IMR-90 (cell line): ENCODE measurements around the gene SLC7A10. TPM values are rescaled to one million over a fixed set of nuclear protein-coding genes. Genes with fewer than 3 reads are reported as not detected.

ENCODE experiments used
- ATAC-seq: fragments of 200-7000 bp; cut with Tn5 transposase; 2 replicates; pipeline ENCODE4 v1.9.1; 2020; ENCODE audit warnings: low read depth, mild to moderate bottlenecking, moderate library complexity
- BruUV-seq: library from RNA; stranded (reverse); fragments of 400-500 nt; replicated peaks from 2 replicates; lab custom pipeline; 2021; lab: Mats Ljungman, UMichigan
- CTCF ChIA-PET: fragments of 300-600 bp; formaldehyde crosslinking; extraction: SDS; loops from one replicate; lab custom pipeline; 2021; ENCODE audit warnings: antibody characterized with exemption; lab: Yijun Ruan, JAX
- POLR2A ChIA-PET: fragments of 300-600 bp; sonication (Branson Sonifier 250); formaldehyde crosslinking; loops from one replicate; lab custom pipeline; 2022; ENCODE audit warnings: antibody characterized with exemption; ENCODE audit not compliant: unreplicated experiment; lab: Charles Lee
- DNase-seq: peaks from one replicate; pipeline ENCODE4 v3.0.0; 2013
- H2AFZ ChIP-seq: replicated peaks from 2 replicates; pipeline ENCODE3; 2013; ENCODE audit warnings: low read length, mild to moderate bottlenecking; ENCODE audit not compliant: poor library complexity
- H2AK5ac ChIP-seq: 2 replicates; pipeline ENCODE4 v1.6.1; 2013; ENCODE audit warnings: low read depth, low read length, inconsistent platforms
- H2AK9ac ChIP-seq: replicated peaks from 2 replicates; pipeline ENCODE3; 2013; ENCODE audit warnings: mild to moderate bottlenecking, low read depth, low read length, moderate library complexity; ENCODE audit not compliant: poor library complexity
- H2BK120ac ChIP-seq: 2 replicates; pipeline ENCODE4 v1.6.1; 2013; ENCODE audit warnings: low read depth, low read length, inconsistent platforms
- H2BK15ac ChIP-seq: 3 replicates; pipeline ENCODE4 v1.6.1; 2013; ENCODE audit warnings: low read depth, low read length, inconsistent platforms
- H2BK20ac ChIP-seq: 2 replicates; pipeline ENCODE4 v1.6.1; 2013; ENCODE audit warnings: low read depth, mild to moderate bottlenecking, inconsistent platforms, low read length, moderate library complexity
- H2BK5ac ChIP-seq: 2 replicates; pipeline ENCODE4 v1.6.1; 2013; ENCODE audit warnings: mild to moderate bottlenecking, low read depth, low read length, inconsistent platforms; ENCODE audit not compliant: poor library complexity, severe bottlenecking
- H3K14ac ChIP-seq: replicated peaks from 2 replicates; pipeline ENCODE4 v1.6.1; 2013; ENCODE audit warnings: low read depth, low read length, inconsistent platforms
- H3K18ac ChIP-seq: 2 replicates; pipeline ENCODE4 v1.6.1; 2013; ENCODE audit warnings: low read depth, low read length, control low read depth
- H3K23ac ChIP-seq: 2 replicates; pipeline ENCODE4 v1.6.1; 2013; ENCODE audit warnings: low read depth, low read length, inconsistent platforms
- H3K27ac ChIP-seq: 2 replicates; pipeline ENCODE4 v1.5.1; 2013; ENCODE audit warnings: mild to moderate bottlenecking, control low read depth, low read length; ENCODE audit not compliant: insufficient read depth
- H3K27me3 ChIP-seq: 2 replicates; pipeline ENCODE4 v1.6.1; 2013; ENCODE audit warnings: low read length; ENCODE audit not compliant: control insufficient read depth, insufficient read depth
- H3K36me3 ChIP-seq: 2 replicates; pipeline ENCODE4 v1.6.1; 2013; ENCODE audit warnings: low read length, mixed read lengths; ENCODE audit not compliant: control insufficient read depth, insufficient read depth
- H3K4ac ChIP-seq: 2 replicates; pipeline ENCODE4 v1.6.1; 2013; ENCODE audit warnings: low read depth, low read length, inconsistent platforms
- H3K4me1 ChIP-seq: 2 replicates; pipeline ENCODE4 v1.6.1; 2013; ENCODE audit warnings: low read length, mixed read lengths; ENCODE audit not compliant: control insufficient read depth, insufficient read depth
- H3K4me2 ChIP-seq: 2 replicates; pipeline ENCODE4 v1.6.1; 2013; ENCODE audit warnings: low read depth, mild to moderate bottlenecking, control low read depth, low read length, moderate library complexity
- H3K4me3 ChIP-seq: 2 replicates; pipeline ENCODE4 v1.5.1; 2013; ENCODE audit warnings: low read depth, mild to moderate bottlenecking, control low read depth, low read length, moderate library complexity; ENCODE audit not compliant: insufficient read depth
- H3K56ac ChIP-seq: 2 replicates; pipeline ENCODE4 v1.6.1; 2013; ENCODE audit warnings: low read length, inconsistent platforms; ENCODE audit not compliant: insufficient read depth; ENCODE audit errors: extremely low read depth
- H3K79me1 ChIP-seq, 2 experiments: 2 replicates each; pipeline ENCODE4 v1.6.1; 2013; ENCODE audit warnings: low read length in 2 of 2, inconsistent platforms in 1 of 2, low read depth in 1 of 2
- H3K9ac ChIP-seq: 2 replicates; pipeline ENCODE4 v1.6.1; 2013; ENCODE audit warnings: low read depth, low read length, control low read depth
- H3K9me1 ChIP-seq: 2 replicates; pipeline ENCODE4 v1.6.1; 2013; ENCODE audit warnings: low read length, inconsistent platforms; ENCODE audit not compliant: insufficient read depth
- H3K9me3 ChIP-seq: 2 replicates; pipeline ENCODE4 v1.6.1; 2013; ENCODE audit warnings: low read length; ENCODE audit not compliant: control insufficient read depth, insufficient read depth
- H4K20me1 ChIP-seq: 2 replicates; pipeline ENCODE4 v1.6.1; 2013; ENCODE audit warnings: low read length, inconsistent platforms; ENCODE audit not compliant: insufficient read depth
- H4K5ac ChIP-seq: 2 replicates; pipeline ENCODE4 v1.6.1; 2013; ENCODE audit warnings: mild to moderate bottlenecking, low read depth, low read length, control low read depth
- H4K8ac ChIP-seq, 2 experiments: 2 replicates each; pipeline ENCODE4 v1.6.1; 2013; ENCODE audit warnings: low read depth in 2 of 2, low read length in 2 of 2, control low read depth in 1 of 2, inconsistent platforms in 1 of 2
- H4K91ac ChIP-seq: 2 replicates; pipeline ENCODE4 v1.6.1; 2013; ENCODE audit warnings: low read depth, low read length, inconsistent platforms; ENCODE audit not compliant: insufficient read depth
- BHLHE40 ChIP-seq: fragments of 150-350 bp; IDR thresholded peaks from 2 replicates; pipeline ENCODE4 v1.6.1; 2016; ENCODE audit warnings: mild to moderate bottlenecking, low read depth, low read length
- CHD1 ChIP-seq: IDR thresholded peaks from 2 replicates; pipeline ENCODE4 v1.6.1; 2012; ENCODE audit warnings: low read depth, low read length, improper control_type of control experiment
- FOS ChIP-seq: fragments of 150-350 bp; IDR thresholded peaks from 2 replicates; pipeline ENCODE4 v1.6.1; 2016; ENCODE audit warnings: low read depth, low read length
- MAZ ChIP-seq: IDR thresholded peaks from 2 replicates; pipeline ENCODE4 v1.6.1; 2012; ENCODE audit warnings: low read depth, mild to moderate bottlenecking, low read length, improper control_type of control experiment, moderate library complexity, borderline replicate concordance
- MXI1 ChIP-seq: IDR thresholded peaks from 2 replicates; pipeline ENCODE4 v1.6.1; 2012; ENCODE audit warnings: low read depth, mild to moderate bottlenecking, low read length, moderate library complexity, borderline replicate concordance
- NFE2L2 ChIP-seq: fragments of 150-350 bp; IDR thresholded peaks from 2 replicates; pipeline ENCODE4 v1.6.1; 2016; ENCODE audit warnings: low read depth, mild to moderate bottlenecking, low read length
- RAD21 ChIP-seq: IDR thresholded peaks from 2 replicates; pipeline ENCODE4 v1.6.1; 2012; ENCODE audit warnings: low read length, improper control_type of control experiment
- RCOR1 ChIP-seq: IDR thresholded peaks from 2 replicates; pipeline ENCODE4 v1.6.1; 2012; ENCODE audit warnings: mild to moderate bottlenecking, low read length, improper control_type of control experiment; ENCODE audit not compliant: insufficient replicate concordance
- USF2 ChIP-seq: fragments of 150-350 bp; IDR thresholded peaks from 2 replicates; pipeline ENCODE4 v1.6.1; 2017; ENCODE audit warnings: mild to moderate bottlenecking, antibody characterized with exemption, low read length, low read depth
- WGBS, 2 experiments: methylation state at CpG; one replicate each; pipeline versions ENCODE4 v1.1.5 to v1.1.7; 2013; ENCODE audit warnings: missing lambda C conversion rate in 2 of 2; ENCODE audit not compliant: insufficient read length in 1 of 2; ENCODE audit errors: extremely low coverage in 2 of 2; 5-methylcytosine and 5-hydroxymethylcytosine counted together
- dilution Hi-C: fragments of 300-500 bp; cut with HindIII; formaldehyde crosslinking; loops from one replicate; pipeline ENCODE4 v1.14.3; 2018; ENCODE audit warnings: low sequenced_read_pairs; ENCODE audit not compliant: unreplicated experiment
- in situ Hi-C: fragments of 300-500 bp; cut with MboI; formaldehyde crosslinking; loops from 3 replicates; pipeline ENCODE4 v1.14.3; 2019; ENCODE audit warnings: low sequenced_read_pairs, inconsistent platforms, mixed read lengths
- intact Hi-C: fragments of 100-400 bp; cut with micrococcal nuclease; formaldehyde crosslinking; loops from 2 replicates; pipeline ENCODE4 v1.10.0; 2022
- polyA plus RNA-seq, 3 experiments: library from polyadenylated mRNA; depleted of rRNA; stranded (reverse); fragments of >200 nt; gene quantifications; 2 replicates each; pipeline ENCODE4 v1.2.3, GENCODE V29; 2012; ENCODE audit warnings: low replicate concordance in 1 of 3
- total RNA-seq: library from RNA; depleted of rRNA; stranded (reverse); fragments of >200 nt; gene quantifications from 2 replicates; pipeline ENCODE4 v1.2.3, GENCODE V29; 2012
- TF ChIP-seq, protein P1 (sequence below): conservative IDR thresholded peaks from 2 replicates; pipeline ENCODE4 v1.5.1; 2012; ENCODE audit warnings: mild to moderate bottlenecking, low read depth, low read length, improper control_type of control experiment

SLC7A10 gene
- total and polyA plus RNA-seq, 2 of the 4 experiments (the other 2 are of a cell fraction), result not detected

DNA sequence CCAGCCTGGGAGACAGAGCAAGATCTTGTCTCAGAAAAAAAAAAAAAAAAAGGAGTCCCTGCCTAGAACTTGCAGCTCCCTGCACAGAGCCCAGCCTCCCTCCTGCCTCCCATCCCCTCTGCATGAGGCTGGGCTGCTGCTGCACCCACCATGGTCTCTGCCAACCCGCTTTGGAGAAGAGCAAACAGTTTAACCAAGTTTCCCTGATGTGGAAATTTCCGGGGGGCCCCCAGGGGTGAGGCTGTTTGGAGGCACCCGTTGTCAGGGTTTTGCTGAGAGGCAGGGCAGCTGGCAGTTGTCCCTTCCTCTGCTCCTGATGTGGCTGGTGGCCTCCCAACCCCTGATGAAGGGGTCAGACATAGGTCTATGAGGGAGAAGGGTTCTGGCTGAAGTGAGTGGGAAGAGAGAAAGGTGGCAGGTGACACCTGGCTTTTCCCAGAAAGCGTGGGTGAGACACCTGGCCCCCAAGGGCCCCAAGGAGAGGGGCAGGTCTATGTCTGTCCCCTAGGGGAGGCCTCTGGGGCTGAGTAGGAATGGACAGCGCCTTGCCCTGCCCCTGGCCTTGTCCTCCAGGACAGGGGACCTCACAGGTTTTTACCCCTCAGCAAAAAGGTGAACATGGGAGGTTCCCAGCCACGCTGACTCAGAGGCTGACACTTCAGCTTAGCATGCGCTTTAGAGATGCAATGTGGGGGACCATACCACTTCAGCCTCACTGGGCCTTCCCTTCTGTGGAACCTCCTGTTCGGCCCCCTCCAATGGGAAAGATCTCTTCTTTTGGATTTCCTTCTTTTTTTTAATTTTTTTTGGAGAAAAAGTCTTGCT, 26.0 kb downstream of the SLC7A10 start:
- no peak overlapping the region for H3K27ac ChIP-seq
- no TSS peak for BruUV-seq
- no peak overlapping the region for H3K4ac ChIP-seq
- H4K91ac ChIP-seq, result no peak overlapping the region
- no peak overlapping the region for H3K23ac ChIP-seq
- no peak for ATAC-seq
- no peak overlapping the region for H2BK5ac ChIP-seq
- H3K18ac ChIP-seq, result no peak overlapping the region
- ChIA-PET CTCF (interaction anchor here (0.6 kb wide), 1 partner anchor 324 kb away, joined by 3 read pairs; no protein-coding TSS in a partner anchor), POLR2A (no interaction called here)
- no peak overlapping the region for H2BK15ac ChIP-seq
- no peak overlapping the region for H2AFZ ChIP-seq
- H3K27me3 ChIP-seq, result no peaks in the 10 kb centered on the region
- H3K4me3 ChIP-seq, result no peak overlapping the region
- no peak overlapping the region for H4K5ac ChIP-seq
- H4K20me1 ChIP-seq, result peaks cover 12% of the 10 kb centered on the region
- no peak overlapping the region for H3K14ac ChIP-seq
- intact Hi-C loops, result no loop called here
- H3K56ac ChIP-seq, result no peak overlapping the region
- H2AK9ac ChIP-seq, result no peak overlapping the region
- peaks cover 3% of the 10 kb centered on the region; the same call in 1 of the 2 replicates for H3K4me1 ChIP-seq
- peaks cover 9% of the 10 kb centered on the region for H3K36me3 ChIP-seq
- H3K9ac ChIP-seq, result no peak overlapping the region
- peaks cover 0 to 18% of the 10 kb centered on the region in 2 experiments; a peak in 1 of 4 replicates for H3K79me1 ChIP-seq
- no peaks in the 10 kb centered on the region for H3K9me3 ChIP-seq
- H2BK120ac ChIP-seq, result no peak overlapping the region
- TF ChIP-seq MAZ, result no peak
- TF ChIP-seq USF2, result no peak
- TF ChIP-seq BHLHE40, result no peak
- TF ChIP-seq FOS, result no peak
- TF ChIP-seq CHD1, result no peak
- no peak for TF ChIP-seq RCOR1
- TF ChIP-seq NFE2L2, result no peak
- TF ChIP-seq MXI1, result no peak
- TF ChIP-seq, protein P1, sequence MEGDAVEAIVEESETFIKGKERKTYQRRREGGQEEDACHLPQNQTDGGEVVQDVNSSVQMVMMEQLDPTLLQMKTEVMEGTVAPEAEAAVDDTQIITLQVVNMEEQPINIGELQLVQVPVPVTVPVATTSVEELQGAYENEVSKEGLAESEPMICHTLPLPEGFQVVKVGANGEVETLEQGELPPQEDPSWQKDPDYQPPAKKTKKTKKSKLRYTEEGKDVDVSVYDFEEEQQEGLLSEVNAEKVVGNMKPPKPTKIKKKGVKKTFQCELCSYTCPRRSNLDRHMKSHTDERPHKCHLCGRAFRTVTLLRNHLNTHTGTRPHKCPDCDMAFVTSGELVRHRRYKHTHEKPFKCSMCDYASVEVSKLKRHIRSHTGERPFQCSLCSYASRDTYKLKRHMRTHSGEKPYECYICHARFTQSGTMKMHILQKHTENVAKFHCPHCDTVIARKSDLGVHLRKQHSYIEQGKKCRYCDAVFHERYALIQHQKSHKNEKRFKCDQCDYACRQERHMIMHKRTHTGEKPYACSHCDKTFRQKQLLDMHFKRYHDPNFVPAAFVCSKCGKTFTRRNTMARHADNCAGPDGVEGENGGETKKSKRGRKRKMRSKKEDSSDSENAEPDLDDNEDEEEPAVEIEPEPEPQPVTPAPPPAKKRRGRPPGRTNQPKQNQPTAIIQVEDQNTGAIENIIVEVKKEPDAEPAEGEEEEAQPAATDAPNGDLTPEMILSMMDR, result no peak
- no peak for TF ChIP-seq RAD21
- H2AK5ac ChIP-seq, result no peak overlapping the region
- H3K9me1 ChIP-seq, result peaks cover 5% of the 10 kb centered on the region; the same call in 1 of the 2 replicates
- H2BK20ac ChIP-seq, result no peak overlapping the region
- H4K8ac ChIP-seq, result no peak overlapping the region
- no peak overlapping the region for H3K4me2 ChIP-seq
- in situ Hi-C loops, result no loop called here
- WGBS, 2 experiments, result 85% methylated on average over 4 of the region's 8 CpGs; no CpG with 5 or more reads in 1 of the 2 experiments
- no peak for DNase-seq
- dilution Hi-C loops, result no loop called here
